ENCODE measurements around the gene DUSP9. TPM values are rescaled to one million over a fixed set of nuclear protein-coding genes. Genes with fewer than 3 reads are reported as not detected.
"Not testable (repeated sequence)": the region's sequence is repeated elsewhere in the genome, so short reads cannot be mapped to it uniquely, and the experiment has no call there.

Gene DUSP9
- total RNA-seq, 4 donors from 2014 or later = 0.19 to 0.48 TPM; not detected in 2

- no peak for DNase-seq (ENCODE audit: low spot score in 2 of 2)
- no peaks in the 10 kb centered on the region for H3K9me3 ChIP-seq
- peaks cover 6% of the 10 kb centered on the region for H3K36me3 ChIP-seq
- H3K4me3 ChIP-seq = no peak overlapping the region
- H3K27ac ChIP-seq = no peak overlapping the region
- WGBS = 71% methylated on average over 20 of the region's 31 CpGs
- TF ChIP-seq POLR2A (IDR thresholded peaks at IDR 0.05) (no peak), CTCF (IDR thresholded peaks at IDR 0.05) (no peak), EP300 (IDR thresholded peaks at IDR 0.05) (no peak), POLR2AphosphoS5 (IDR thresholded peaks at IDR 0.05) (no peak)
- H3K4me1 ChIP-seq = peaks cover 13% of the 10 kb centered on the region
- no peaks in the 10 kb centered on the region for H3K27me3 ChIP-seq
Observed at GRCh38 chrX:153693216-153694086, 46.4 kb downstream of the DUSP9 start.

GRCh38 chrX:153694256-153694655, 47.3 kb downstream of the DUSP9 start:
- not testable (repeated sequence) for H3K9me3 ChIP-seq; H3K27ac ChIP-seq; H3K27me3 ChIP-seq; DNase-seq (ENCODE audit: low spot score in 2 of 2); H3K36me3 ChIP-seq; H3K4me3 ChIP-seq
- 100% methylated on average over 1 of the region's 16 CpGs for WGBS
- peaks cover 13% of the 10 kb centered on the region for H3K4me1 ChIP-seq

- H3K27ac ChIP-seq = no peak overlapping the region
- WGBS = no CpG with 5 or more reads among the region's 23 CpGs
- no peaks in the 10 kb centered on the region for H3K9me3 ChIP-seq
- no peak overlapping the region for H3K4me3 ChIP-seq
- TF ChIP-seq EP300 (IDR thresholded peaks at IDR 0.05) = no peak
- no peak for TF ChIP-seq POLR2AphosphoS5 (IDR thresholded peaks at IDR 0.05)
- TF ChIP-seq POLR2A (IDR thresholded peaks at IDR 0.05) = no peak
- no peak for TF ChIP-seq CTCF (IDR thresholded peaks at IDR 0.05)
- DNase-seq (ENCODE audit: low spot score in 2 of 2) = no peak
- peaks cover 11% of the 10 kb centered on the region for H3K4me1 ChIP-seq
- H3K27me3 ChIP-seq = no peaks in the 10 kb centered on the region
- peaks cover 6% of the 10 kb centered on the region for H3K36me3 ChIP-seq
Observed at GRCh38 chrX:153694687-153695270, 47.8 kb downstream of the DUSP9 start.

GRCh38 chrX:153696100-153696499, 49.1 kb downstream of the DUSP9 start:
- no peak for TF ChIP-seq CTCF (IDR thresholded peaks at IDR 0.05)
- no peak for TF ChIP-seq POLR2A (IDR thresholded peaks at IDR 0.05)
- TF ChIP-seq POLR2AphosphoS5 (IDR thresholded peaks at IDR 0.05) = no peak
- TF ChIP-seq EP300 (IDR thresholded peaks at IDR 0.05) = no peak

GRCh38 chrX:153696538-153696937, 49.5 kb downstream of the DUSP9 start:
- H3K27me3 ChIP-seq; H3K36me3 ChIP-seq; H3K4me3 ChIP-seq; DNase-seq (ENCODE audit: low spot score in 2 of 2); H3K27ac ChIP-seq; H3K9me3 ChIP-seq: not testable (repeated sequence)
- 65% methylated on average over 5 of the region's 10 CpGs for WGBS
- peaks cover 21% of the 10 kb centered on the region for H3K4me1 ChIP-seq

More at GRCh38 chrX:153696100-153696499, 49.1 kb downstream of the DUSP9 start:
- no peaks in the 10 kb centered on the region for H3K27me3 ChIP-seq
- H3K4me3 ChIP-seq = no peak overlapping the region
- no peak overlapping the region for H3K27ac ChIP-seq
- DNase-seq (ENCODE audit: low spot score in 2 of 2) = no peak
- peaks cover 6% of the 10 kb centered on the region for H3K36me3 ChIP-seq
- 89% methylated on average over 10 of the region's 15 CpGs for WGBS
- no peaks in the 10 kb centered on the region for H3K9me3 ChIP-seq
- peaks cover 20% of the 10 kb centered on the region for H3K4me1 ChIP-seq

GRCh38 chrX:153696986-153697722, 50.2 kb downstream of the DUSP9 start:
- not testable (repeated sequence) for DNase-seq (ENCODE audit: low spot score in 2 of 2); H3K4me3 ChIP-seq; H3K9me3 ChIP-seq; H3K27ac ChIP-seq; H3K27me3 ChIP-seq
- Histone ChIP-seq H3K36me3 (peaks cover 12% of the 10 kb centered on the region), H3K4me1 (peaks cover 24% of the 10 kb centered on the region)
- WGBS = 70% methylated on average over 16 of the region's 16 CpGs
